ENCODE data around the gene STPG3. TPM values are rescaled to one million over a fixed set of nuclear protein-coding genes. Genes with fewer than 3 reads are reported as not detected.

Gene STPG3
- total and polyA plus RNA-seq, 2 of the 4 experiments (the other 2 are of a cell fraction), result not detected

- TF ChIP-seq SMC3 (IDR thresholded peaks at IDR 0.05; ENCODE audit: low read depth, low read length) (no peak), CHD1 (IDR thresholded peaks at IDR 0.05; ENCODE audit: low read depth, low read length) (no peak)
These were observed 28.7 kb upstream of the STPG3 start, which contains the start of gene RNF208 (continued) for GRCh38 chr9:137222190-137223077.

Measured in IMR-90 (cell line).